Retina (tissue), 1 donor: Measurements from ENCODE around the gene PML.
A peak's percentile ranks its signal among the peaks of the same experiment; 100 is the strongest.

Source experiments
- DNase-seq: peaks from one replicate; pipeline ENCODE4 v3.0.0-alpha.2; 2016

Gene PML

GRCh38 chr15:73986055-73986775 is 8.3 kb upstream of the PML start:
- no peak for DNase-seq

DNA sequence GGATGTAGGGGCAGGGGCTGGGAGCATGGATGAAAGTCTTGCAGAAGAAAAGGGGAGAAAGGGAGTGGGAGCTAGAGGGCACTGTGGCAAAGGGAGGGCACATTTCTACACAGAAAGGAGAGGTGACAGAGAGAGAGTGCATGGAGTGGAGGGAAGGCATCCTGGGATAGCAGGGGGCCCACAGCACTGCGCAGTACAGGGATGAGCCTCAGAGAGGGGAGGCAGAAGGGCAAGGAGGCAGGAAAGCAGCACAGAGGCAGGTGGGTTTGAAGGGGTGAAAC is 7.8 kb upstream of the PML start:
- no peak for DNase-seq

GRCh38 chr15:73987250-73987649 is 7.3 kb upstream of the PML start:
- DNase-seq: no peak

DNA sequence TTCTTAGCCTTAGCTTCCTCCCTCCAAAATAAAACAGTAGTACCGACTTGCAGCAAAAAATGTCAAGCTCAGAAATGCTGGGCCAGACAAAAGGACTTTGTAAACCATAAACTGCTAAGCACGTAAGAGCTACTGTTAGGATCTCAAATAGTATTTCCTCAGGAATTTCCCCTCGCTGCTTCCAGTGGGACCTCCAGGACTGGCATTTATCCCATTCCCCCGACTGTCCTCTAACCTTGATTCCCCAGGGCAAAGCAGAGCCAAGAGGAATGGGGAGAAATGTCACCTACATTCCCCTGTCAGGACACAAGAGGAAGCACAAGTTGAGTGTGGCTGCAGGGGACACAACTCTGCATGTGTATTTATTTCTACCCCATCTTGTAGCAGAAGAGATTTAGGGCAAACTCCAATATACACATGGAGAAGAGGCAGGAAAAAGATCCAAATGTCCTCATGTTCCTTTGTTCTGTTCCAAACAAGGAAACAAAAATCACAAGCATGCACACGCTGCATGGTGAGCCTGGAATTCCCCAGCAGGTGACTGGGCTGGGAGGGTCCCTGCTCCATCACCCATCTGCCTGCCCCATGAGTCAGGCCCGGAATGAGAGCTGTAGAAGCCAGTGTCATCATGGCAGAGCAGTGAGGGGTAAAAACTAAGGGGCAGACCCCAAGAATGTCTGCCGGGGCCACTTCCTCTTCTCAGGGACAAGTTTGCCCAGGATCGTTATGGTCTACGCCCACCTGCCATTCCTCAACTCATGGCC is 6.7 kb upstream of the PML start:
- DNase-seq: no peak

DNA sequence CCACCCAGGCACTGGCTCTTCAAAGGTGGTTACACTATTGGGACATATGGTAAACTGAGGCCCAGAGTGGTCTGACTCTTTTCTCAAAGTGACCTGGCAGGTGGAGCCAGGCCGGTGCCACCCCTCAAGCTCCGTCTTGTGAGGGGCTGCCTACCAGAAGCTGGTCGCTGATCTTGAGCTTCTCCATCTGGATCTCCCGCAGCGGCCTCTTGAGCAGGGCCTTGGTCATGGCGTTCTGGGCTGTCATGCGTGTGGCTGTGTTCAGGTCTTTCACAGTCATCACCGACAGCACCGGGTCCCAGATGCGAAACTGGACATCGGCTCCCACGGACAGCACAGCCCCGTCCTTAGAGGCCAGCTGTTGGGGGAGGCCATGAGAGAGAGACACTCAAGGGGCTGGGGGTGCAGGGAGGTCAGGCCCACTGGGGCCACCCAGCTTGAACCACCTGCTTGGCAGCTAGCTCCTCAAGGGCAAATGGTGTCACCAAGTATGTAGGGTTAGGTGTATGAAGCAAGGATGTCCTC is 6.0 kb upstream of the PML start:
- no peak for DNase-seq

GRCh38 chr15:73989001-73989798 is 5.3 kb upstream of the PML start:
- DNase-seq: no peak

DNA sequence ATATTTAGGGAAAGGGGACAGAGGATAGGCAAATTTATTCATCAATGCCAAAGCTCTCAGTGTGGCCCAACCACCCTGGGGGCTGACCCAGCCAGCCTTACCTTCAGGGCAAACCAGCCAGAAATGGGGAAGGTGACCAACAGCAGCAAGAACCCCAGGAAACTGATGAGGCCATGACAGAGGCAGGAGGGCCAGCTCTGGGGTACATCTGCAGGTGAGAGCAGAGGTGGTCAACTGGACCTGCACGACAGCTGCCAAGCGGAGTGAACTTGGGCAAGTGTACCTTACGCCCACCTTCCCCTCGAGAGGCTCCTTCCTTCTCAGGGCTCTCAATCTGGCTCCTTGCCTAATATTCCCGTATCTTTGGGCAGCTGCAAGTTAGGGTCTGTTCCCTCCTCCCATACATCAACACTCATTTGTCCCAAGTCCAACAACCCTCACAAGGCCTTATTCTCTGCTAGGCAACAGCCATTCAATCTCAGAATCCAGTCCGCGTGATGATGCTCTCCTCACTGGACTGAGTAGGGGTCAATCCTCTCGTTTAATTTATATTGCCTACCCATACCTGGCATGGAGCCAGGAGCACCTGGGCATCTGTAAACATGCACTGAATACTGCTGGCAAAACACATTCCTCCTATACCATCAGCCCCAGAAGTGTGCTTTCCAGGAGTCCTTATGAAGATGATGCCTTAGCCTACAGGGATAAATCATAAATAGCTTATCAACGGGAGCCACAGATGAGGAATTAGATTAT is 4.1 kb upstream of the PML start:
- DNase-seq: no peak

GRCh38 chr15:73991260-73991659 is 3.3 kb upstream of the PML start:
- DNase-seq: no peak

- peak; percentile 96 for DNase-seq
These were observed 2.6 kb upstream of the PML start, which contains the start of gene STOML1 for GRCh38 chr15:73991726-73992593. Gene STOML1, minus strand, starts transcription at chr15:73992295. Its CDS starts 72 bp downstream, at chr15:73992223.

DNA sequence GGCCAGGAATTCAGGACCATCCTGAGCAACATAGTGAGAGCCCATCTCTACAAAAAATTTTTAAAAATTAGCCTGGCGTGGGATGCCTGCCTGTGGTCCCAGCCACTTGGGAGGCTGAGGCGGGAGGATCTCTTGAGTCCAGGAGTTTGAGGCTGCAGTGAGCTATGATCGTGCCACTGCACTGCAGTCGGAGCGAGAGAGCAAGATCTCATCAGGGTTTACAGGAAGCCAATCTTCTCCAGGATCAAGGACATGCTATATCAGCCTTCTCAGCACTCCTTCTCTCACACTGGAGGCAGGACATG is 2.0 kb upstream of the PML start:
- no peak for DNase-seq

DNA sequence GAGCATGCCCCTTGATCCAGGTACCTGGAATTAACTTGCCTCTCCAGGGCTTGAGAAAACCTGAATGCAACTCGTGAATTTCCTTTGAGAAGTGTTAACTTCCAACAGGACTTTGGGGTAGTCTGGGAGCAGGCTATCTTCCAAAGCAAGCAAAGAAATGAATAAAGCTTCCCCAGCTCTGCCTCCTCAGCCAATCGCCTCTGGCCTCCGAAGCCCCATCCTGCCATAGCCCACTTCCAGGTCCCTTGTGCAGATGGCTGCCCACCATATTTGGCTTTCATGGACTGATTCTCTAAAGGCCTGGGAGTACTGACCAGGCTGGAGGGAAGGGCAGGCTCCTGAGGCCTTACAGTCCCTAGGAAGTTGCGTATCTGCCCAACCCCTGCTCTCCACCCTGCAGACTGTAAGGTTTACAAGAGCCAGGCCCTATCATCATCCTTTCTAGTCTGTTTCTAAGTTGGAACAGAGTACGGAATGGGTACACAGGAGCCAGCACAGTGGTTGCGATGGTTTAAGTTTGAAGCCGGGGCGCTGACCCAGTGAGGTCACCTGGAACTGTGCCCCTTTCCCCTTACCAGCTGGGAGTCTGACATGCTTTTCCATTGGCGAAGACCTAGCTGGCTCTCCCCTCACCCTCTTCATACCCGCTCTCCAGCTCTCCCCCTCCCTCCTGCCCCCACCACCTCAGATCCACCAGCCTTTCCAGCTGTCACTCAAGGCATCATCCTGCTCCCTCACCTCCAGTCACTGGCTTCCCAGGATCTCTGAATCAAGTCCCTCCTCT is 1.1 kb upstream of the PML start:
- DNase-seq: no peak

DNA sequence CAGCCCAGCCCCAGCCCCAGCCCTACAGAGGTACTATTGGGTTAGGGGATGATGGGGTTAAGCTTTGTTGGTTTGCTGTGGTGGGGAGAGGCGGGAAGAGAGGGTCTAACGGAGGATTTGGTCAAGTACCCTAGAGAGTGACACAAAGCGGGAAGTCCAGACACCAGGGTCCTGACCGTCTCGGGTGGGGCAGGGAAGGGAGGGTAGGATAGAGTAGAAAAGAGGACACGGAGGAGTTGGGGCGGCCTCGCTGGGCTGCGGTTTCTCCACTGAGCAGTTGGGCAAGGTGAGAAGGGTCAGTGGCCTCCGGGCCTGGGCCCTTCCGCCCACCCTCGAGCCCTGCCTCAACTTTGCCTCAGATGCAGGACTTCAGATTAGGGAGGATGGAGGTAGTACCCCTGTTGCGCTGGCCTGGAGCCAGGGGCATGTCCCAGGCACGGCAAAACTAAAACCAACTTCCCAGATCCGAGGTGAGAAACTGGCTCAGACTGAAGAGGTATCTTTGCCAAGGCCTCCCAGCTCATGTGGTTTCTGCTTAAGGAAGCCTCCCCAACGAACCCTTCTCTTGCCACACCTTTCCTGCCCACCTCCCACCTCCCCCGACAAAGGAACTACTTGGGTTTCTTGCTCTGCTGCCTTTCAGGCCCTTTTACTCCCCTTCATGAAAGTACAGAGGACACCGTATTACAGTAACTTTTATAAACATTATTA is 551 bp downstream of the PML start:
- DNase-seq: peak; percentile 42

GRCh38 chr15:73996267-73996666 is 1.8 kb downstream of the PML start:
- DNase-seq: no peak

GRCh38 chr15:73996939-73997338 is 2.4 kb downstream of the PML start:
- DNase-seq: no peak

- DNase-seq: no peak
These were observed 3.5 kb downstream of the PML start for GRCh38 chr15:73997986-73998385.

- DNase-seq: no peak
These were observed 12.5 kb downstream of the PML start for GRCh38 chr15:74006774-74007639.

DNA sequence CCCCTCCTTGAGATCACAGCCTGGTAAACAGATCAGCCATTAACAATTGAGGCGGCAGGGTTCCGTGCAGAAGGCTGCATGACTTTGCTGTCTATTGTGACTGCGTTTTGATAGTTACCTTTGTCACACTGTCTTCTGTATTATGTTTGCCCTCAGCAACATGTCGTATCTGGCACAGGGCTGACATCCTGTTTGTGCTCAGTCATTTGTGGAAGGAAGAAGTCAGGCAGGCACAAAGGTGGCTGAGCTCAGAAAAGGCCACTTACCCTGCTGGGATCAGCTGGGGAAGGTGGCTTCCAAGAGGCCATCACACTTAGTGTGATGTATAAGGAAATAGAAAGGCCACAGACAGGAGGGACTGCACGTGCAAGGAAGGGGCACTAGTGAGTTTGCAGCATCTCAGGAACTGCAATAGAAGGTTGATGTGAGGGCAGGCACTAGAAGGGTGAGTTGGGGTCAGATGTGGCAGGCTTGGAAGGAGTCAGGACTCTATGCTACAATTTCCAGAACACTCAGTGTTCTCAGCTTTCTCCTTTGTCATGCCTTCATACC is 13.4 kb downstream of the PML start:
- DNase-seq: no peak

GRCh38 chr15:74008901-74009300 is 14.4 kb downstream of the PML start:
- no peak for DNase-seq

DNA sequence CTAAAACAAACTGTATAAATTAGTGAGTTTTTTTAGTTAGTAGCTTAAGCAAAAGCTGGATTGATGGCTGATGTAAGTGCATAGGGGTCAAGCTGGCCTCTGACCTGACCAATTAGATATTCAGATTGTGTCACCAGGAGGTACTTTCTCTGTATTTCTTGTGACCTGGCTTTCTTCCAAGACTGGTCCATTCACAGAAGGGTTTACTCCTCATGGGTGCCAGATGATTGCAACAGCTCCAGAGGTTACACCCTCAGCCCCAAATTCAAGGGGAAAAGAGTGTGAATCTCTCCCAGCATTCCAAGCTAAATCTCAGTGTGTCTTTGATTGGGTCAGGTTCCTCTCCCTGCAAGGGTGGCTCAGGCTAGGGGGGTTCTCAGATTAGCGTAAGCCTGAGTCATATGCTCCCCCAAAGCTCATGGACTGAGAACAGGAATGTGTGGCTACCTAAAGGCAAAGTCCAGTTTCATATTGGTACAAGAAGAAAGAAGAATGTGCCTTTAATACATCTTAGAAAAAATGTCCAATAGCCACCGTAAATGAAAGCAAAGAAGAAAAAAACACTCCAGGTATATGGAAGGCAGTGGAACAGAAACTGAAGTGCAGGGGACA is 16.5 kb downstream of the PML start:
- no peak for DNase-seq
